CD14-positive monocyte (primary cell): ENCODE measurements around the gene GABRR2. TPM values are rescaled to one million over a fixed set of nuclear protein-coding genes. Genes with fewer than 3 reads are reported as not detected.

Experiments
- DNase-seq, 3 donors: peaks; one replicate each; pipeline ENCODE4 v3.0.0-alpha.2; 2011 to 2022
- H2AFZ ChIP-seq: 2 replicates; pipeline ENCODE4 v1.6.0; 2012; ENCODE audit warnings: mild to moderate bottlenecking, low read depth, low read length, inconsistent platforms; ENCODE audit not compliant: insufficient read depth, poor library complexity, severe bottlenecking
- H3K27ac ChIP-seq, 2 donors: 1 replicate in 1 of 2; 2 replicates in 1 of 2; pipeline ENCODE4 v1.5.1; 2012 to 2013; ENCODE audit warnings: low read length in 2 of 2, control low read depth in 1 of 2, inconsistent platforms in 1 of 2, low read depth in 1 of 2, mild to moderate bottlenecking in 1 of 2
- H3K27me3 ChIP-seq, 2 donors: one replicate each; pipeline versions ENCODE4 v1.6.0 to v1.6.1; 2011 to 2013; ENCODE audit warnings: low read length in 2 of 2; ENCODE audit not compliant: control insufficient read depth in 2 of 2, insufficient read depth in 2 of 2
- H3K36me3 ChIP-seq, 2 donors: replicated peaks in 1 of 2; 1 replicate in 1 of 2; 2 replicates in 1 of 2; pipeline versions ENCODE4 v1.5.1 to v1.6.1; 2012 to 2013; ENCODE audit warnings: low read length in 2 of 2, control low read depth in 1 of 2, inconsistent platforms in 1 of 2, mild to moderate bottlenecking in 1 of 2; ENCODE audit not compliant: insufficient read depth in 2 of 2, control insufficient read depth in 1 of 2
- H3K4me1 ChIP-seq, 2 donors: 1 replicate in 1 of 2; 2 replicates in 1 of 2; pipeline versions ENCODE4 v1.5.1 to v1.6.1; 2012 to 2013; ENCODE audit warnings: low read length in 2 of 2, control low read depth in 1 of 2, inconsistent platforms in 1 of 2, mild to moderate bottlenecking in 1 of 2, moderate library complexity in 1 of 2; ENCODE audit not compliant: insufficient read depth in 2 of 2, control insufficient read depth in 1 of 2
- H3K4me2 ChIP-seq: replicated peaks from 2 replicates; pipeline ENCODE3; 2012; ENCODE audit warnings: low read length, moderate library complexity, mild to moderate bottlenecking; ENCODE audit not compliant: poor library complexity, severe bottlenecking; ENCODE audit errors: extremely low read depth
- H3K4me3 ChIP-seq, 3 experiments: fragments of 200-600 bp in 1 of 3; sonication (generic) in 1 of 3; replicated peaks in 1 of 3; 1 replicate in 2 of 3; 2 replicates in 1 of 3; pipeline ENCODE4 v1.5.1; 2011 to 2013; ENCODE audit warnings: low read length in 3 of 3, mild to moderate bottlenecking in 3 of 3, control low read depth in 2 of 3, low read depth in 2 of 3, inconsistent platforms in 1 of 3, moderate library complexity in 1 of 3
- H3K79me2 ChIP-seq: 2 replicates; pipeline ENCODE4 v1.6.0; 2012; ENCODE audit warnings: mild to moderate bottlenecking, control low read depth, inconsistent platforms, low read length, moderate library complexity; ENCODE audit not compliant: insufficient read depth
- H3K9ac ChIP-seq: 2 replicates; pipeline ENCODE4 v1.6.0; 2017; ENCODE audit warnings: low read length, mild to moderate bottlenecking; ENCODE audit not compliant: insufficient read depth, poor library complexity, severe bottlenecking
- H3K9me3 ChIP-seq, 2 donors: replicated peaks in 1 of 2; 1 replicate in 1 of 2; 2 replicates in 1 of 2; pipeline versions ENCODE4 v1.5.1 to v1.6.1; 2012 to 2013; ENCODE audit warnings: low read length in 2 of 2, control low read depth in 1 of 2; ENCODE audit not compliant: control insufficient read depth in 1 of 2, insufficient read depth in 1 of 2
- H4K20me1 ChIP-seq: 2 replicates; pipeline ENCODE4 v1.6.0; 2012; ENCODE audit warnings: mild to moderate bottlenecking, low read length, control low read depth, moderate library complexity; ENCODE audit not compliant: insufficient read depth
- H3K27ac Mint-ChIP-seq, 7 donors: one replicate each; pipeline ENCODE4 v1.8.0; 2020; ENCODE audit warnings: mild to moderate bottlenecking in 7 of 7, mixed read lengths in 7 of 7, moderate library complexity in 6 of 7, inconsistent platforms in 2 of 7
- H3K27me3 Mint-ChIP-seq, 3 donors: one replicate each; pipeline ENCODE4 v1.8.0; 2021 to 2022; ENCODE audit warnings: low read depth in 3 of 3, mild to moderate bottlenecking in 3 of 3, mixed read lengths in 3 of 3, moderate library complexity in 3 of 3, inconsistent platforms in 1 of 3
- H3K36me3 Mint-ChIP-seq, 2 donors: one replicate each; pipeline ENCODE4 v1.8.0; 2020; ENCODE audit warnings: mixed read lengths in 2 of 2, inconsistent platforms in 1 of 2, mild to moderate bottlenecking in 1 of 2
- H3K4me1 Mint-ChIP-seq: one replicate; pipeline ENCODE4 v1.8.0; 2020; ENCODE audit warnings: mild to moderate bottlenecking, mixed read lengths
- H3K4me3 Mint-ChIP-seq, 2 donors: one replicate each; pipeline ENCODE4 v1.8.0; 2020; ENCODE audit warnings: mild to moderate bottlenecking in 2 of 2, mixed read lengths in 2 of 2, moderate library complexity in 1 of 2
- H3K9me3 Mint-ChIP-seq, 7 donors: one replicate each; pipeline ENCODE4 v1.8.0; 2020 to 2022; ENCODE audit warnings: mixed read lengths in 7 of 7, mild to moderate bottlenecking in 6 of 7, moderate library complexity in 6 of 7, inconsistent platforms in 2 of 7
- CTCF ChIP-seq: fragments of 200-600 bp; IDR thresholded peaks from one replicate; pipeline ENCODE4 v1.8.0; 2022; ENCODE audit warnings: antibody characterized with exemption, mild to moderate bottlenecking
- WGBS: methylation state at CpG from one replicate; pipeline ENCODE4 v1.1.5; 2013; ENCODE audit warnings: missing lambda C conversion rate; ENCODE audit not compliant: insufficient coverage; 5-methylcytosine and 5-hydroxymethylcytosine counted together
- intact Hi-C, 2 donors: fragments of 100-400 bp; cut with micrococcal nuclease; formaldehyde crosslinking; loops; one replicate each; pipeline versions ENCODE4 v1.15.0 to v1.15.1; 2023
- polyA plus RNA-seq, 3 donors: library from polyadenylated mRNA; depleted of rRNA in 1 of 3; unstranded in 2 of 3; stranded (reverse) in 1 of 3; fragments of 300-500 nt in 2 of 3; fragments of >200 nt in 1 of 3; fragmentation: Illumina TruSeq in 2 of 3; gene quantifications; 1 replicate in 2 of 3; 2 replicates in 1 of 3; pipeline ENCODE4 v1.2.3, GENCODE V29; 2012 to 2021

The GABRR2 gene
- polyA plus RNA-seq, 3 donors, result 3.7 TPM; not detected in 2

- H4K20me1 ChIP-seq, result no peaks in the 10 kb centered on the region
- no peak overlapping the region for H3K27ac Mint-ChIP-seq
- peak; percentile 89 for TF ChIP-seq CTCF
- H3K36me3 ChIP-seq, result no peaks in the 10 kb centered on the region
- no peaks in the 10 kb centered on the region for H3K36me3 Mint-ChIP-seq
- no peaks in the 10 kb centered on the region for H3K27me3 ChIP-seq
- H3K4me3 Mint-ChIP-seq, result peak overlapping the region in 1 of 2 donors; percentile 29
- peak overlapping the region; percentile 15 for H2AFZ ChIP-seq
- no peak overlapping the region for H3K27ac ChIP-seq
- H3K79me2 ChIP-seq, result no peaks in the 10 kb centered on the region
- peaks cover 0 to 3% (median 0%) of the 10 kb centered on the region in 7 donors for H3K9me3 Mint-ChIP-seq
- H3K4me3 ChIP-seq, result no peak overlapping the region
- no peaks in the 10 kb centered on the region for H3K9me3 ChIP-seq
- peaks cover 0 to 4% (median 0%) of the 10 kb centered on the region in 3 donors for H3K27me3 Mint-ChIP-seq
- intact Hi-C loops, result no loop called here
- H3K9ac ChIP-seq, result no peak overlapping the region
- H3K4me1 Mint-ChIP-seq, result peaks cover 10% of the 10 kb centered on the region
- H3K4me2 ChIP-seq, result no peak overlapping the region
- peaks cover 0 to 6% of the 10 kb centered on the region in 2 donors for H3K4me1 ChIP-seq
- 66% methylated on average over 10 of the region's 10 CpGs for WGBS
- DNase-seq, result peak; percentile 56 to 73 (median 67)
These were observed 33.3 kb downstream of the GABRR2 start for GRCh38 chr6:89281779-89282246.

- H3K36me3 Mint-ChIP-seq, result no peaks in the 10 kb centered on the region
- Histone ChIP-seq H3K4me2 (no peak overlapping the region), H3K9me3 (no peaks in the 10 kb centered on the region), H3K4me3 (no peak overlapping the region), H4K20me1 (no peaks in the 10 kb centered on the region), H3K27ac (no peak overlapping the region), H2AFZ (no peak overlapping the region), H3K9ac (no peak overlapping the region), H3K27me3 (no peaks in the 10 kb centered on the region), H3K36me3 (no peaks in the 10 kb centered on the region), H3K79me2 (no peaks in the 10 kb centered on the region), H3K4me1 (no peaks in the 10 kb centered on the region)
- peaks cover 0 to 3% (median 0%) of the 10 kb centered on the region in 7 donors for H3K9me3 Mint-ChIP-seq
- TF ChIP-seq CTCF, result no peak
- intact Hi-C loops, result no loop called here
- H3K27ac Mint-ChIP-seq, result no peak overlapping the region
- no peak overlapping the region for H3K4me3 Mint-ChIP-seq
- H3K4me1 Mint-ChIP-seq, result peaks cover 4% of the 10 kb centered on the region
- WGBS, result 100% methylated on average over 4 of the region's 9 CpGs
- H3K27me3 Mint-ChIP-seq, result peaks cover 0 to 4% (median 0%) of the 10 kb centered on the region in 3 donors
- no peak for DNase-seq
These were observed 36.1 kb downstream of the GABRR2 start for GRCh38 chr6:89278956-89279355.
